ENCODE results near the gene PHF23. TPM values are rescaled to one million over a fixed set of nuclear protein-coding genes. Genes with fewer than 3 reads are reported as not detected.

Gene PHF23
- polyA plus RNA-seq, 1 experiment: 72.8 TPM

- H3K27me3 ChIP-seq (ENCODE audit: control insufficient read depth, insufficient read depth, low read length): no peaks in the 10 kb centered on the region
- no peak for DNase-seq (ENCODE audit: low read depth)
- peaks cover 28% of the 10 kb centered on the region for H3K36me3 ChIP-seq (ENCODE audit: control insufficient read depth, insufficient read depth, low read length)
- H3K4me3 ChIP-seq (ENCODE audit: low read depth, low read length): peak overlapping the region; percentile 84
- TF ChIP-seq CTCF (IDR thresholded peaks at IDR 0.05; ENCODE audit: insufficient read depth, low read depth, low read length): peak; percentile 58
- ChIA-PET CTCF (interaction anchor here (0.8 to 3.6 kb wide), 13 partner anchors 9 to 175 kb away, joined by 3 to 50 read pairs (median 4); partner anchors contain the start of gene NEURL4), POLR2A (interaction anchor here (0.6 to 1.3 kb wide), 2 partner anchors 17 to 20 kb away, joined by 4 to 22 read pairs; no protein-coding TSS in a partner anchor)
Measured at GRCh38 chr17:7220593-7221277, 18.5 kb downstream of the PHF23 start.

GRCh38 chr17:7219812-7220592 lies 19.3 kb downstream of the PHF23 start, which contains the start of the genes ACADVL and DLG4:
ACADVL (plus strand) TSS chr17:7219938; CDS start chr17:7219985, 47 bp downstream.
DLG4 (minus strand) TSS chr17:7219836.
- Histone ChIP-seq H3K4me3 (ENCODE audit: low read depth, low read length) (peak within 1 kb of the TSS; percentile 84), H3K27me3 (ENCODE audit: control insufficient read depth, insufficient read depth, low read length) (no peaks in the 10 kb centered on the region), H3K36me3 (ENCODE audit: control insufficient read depth, insufficient read depth, low read length) (peaks cover 27% of the 10 kb centered on the region)
- ChIA-PET POLR2A (interaction anchor here (0.6 to 1.3 kb wide), 2 partner anchors 18 to 31 kb away, joined by 3 to 4 read pairs; no protein-coding TSS in a partner anchor), CTCF (interaction anchor here (0.6 to 3.6 kb wide), 16 partner anchors 10 to 770 kb away, joined by 3 to 50 read pairs (median 4); partner anchors contain the start of gene NEURL4)
- no peak for TF ChIP-seq CTCF (IDR thresholded peaks at IDR 0.05; ENCODE audit: insufficient read depth, low read depth, low read length)
- DNase-seq (ENCODE audit: low read depth): peak; percentile 37

- Histone ChIP-seq H3K36me3 (ENCODE audit: control insufficient read depth, insufficient read depth, low read length) (peaks cover 22% of the 10 kb centered on the region), H3K4me3 (ENCODE audit: low read depth, low read length) (peak overlapping the region; percentile 84), H3K27me3 (ENCODE audit: control insufficient read depth, insufficient read depth, low read length) (no peaks in the 10 kb centered on the region)
- POLR2A ChIA-PET: interaction anchor here (0.6 to 1.3 kb wide), 3 partner anchors 18 to 32 kb away, joined by 3 to 4 read pairs (median 3); partner anchors contain the start of gene PHF23
- no peak for DNase-seq (ENCODE audit: low read depth)
- CTCF ChIA-PET: interaction anchor here (0.6 to 3.6 kb wide), 7 partner anchors 14 to 770 kb away, joined by 3 to 50 read pairs (median 3); no protein-coding TSS in a partner anchor
- no peak for TF ChIP-seq CTCF (IDR thresholded peaks at IDR 0.05; ENCODE audit: insufficient read depth, low read depth, low read length)
Measured at GRCh38 chr17:7219229-7219811, 19.9 kb downstream of the PHF23 start.

GRCh38 chr17:7218758-7219157 lies 20.5 kb downstream of the PHF23 start:
- Histone ChIP-seq H3K27me3 (ENCODE audit: control insufficient read depth, insufficient read depth, low read length) (no peaks in the 10 kb centered on the region), H3K36me3 (ENCODE audit: control insufficient read depth, insufficient read depth, low read length) (peaks cover 16% of the 10 kb centered on the region), H3K4me3 (ENCODE audit: low read depth, low read length) (no peak overlapping the region)
- no peak for TF ChIP-seq CTCF (IDR thresholded peaks at IDR 0.05; ENCODE audit: insufficient read depth, low read depth, low read length)
- DNase-seq (ENCODE audit: low read depth): no peak
- ChIA-PET CTCF (interaction anchor here (2.7 kb wide), 1 partner anchor 173 kb away, joined by 13 read pairs; no protein-coding TSS in a partner anchor), POLR2A (interaction anchor here (0.8 kb wide), 1 partner anchor 21 kb away, joined by 3 read pairs; the partner anchor contains the start of gene PHF23)

All from BJ (cell line).